ENCODE results near the gene MRPL45.
A peak's percentile ranks its signal among the peaks of the same experiment; 100 is the strongest.
"Not testable (repeated sequence)": the region's sequence is repeated elsewhere in the genome, so short reads cannot be mapped to it uniquely, and the experiment has no call there.

MRPL45 gene

DNA sequence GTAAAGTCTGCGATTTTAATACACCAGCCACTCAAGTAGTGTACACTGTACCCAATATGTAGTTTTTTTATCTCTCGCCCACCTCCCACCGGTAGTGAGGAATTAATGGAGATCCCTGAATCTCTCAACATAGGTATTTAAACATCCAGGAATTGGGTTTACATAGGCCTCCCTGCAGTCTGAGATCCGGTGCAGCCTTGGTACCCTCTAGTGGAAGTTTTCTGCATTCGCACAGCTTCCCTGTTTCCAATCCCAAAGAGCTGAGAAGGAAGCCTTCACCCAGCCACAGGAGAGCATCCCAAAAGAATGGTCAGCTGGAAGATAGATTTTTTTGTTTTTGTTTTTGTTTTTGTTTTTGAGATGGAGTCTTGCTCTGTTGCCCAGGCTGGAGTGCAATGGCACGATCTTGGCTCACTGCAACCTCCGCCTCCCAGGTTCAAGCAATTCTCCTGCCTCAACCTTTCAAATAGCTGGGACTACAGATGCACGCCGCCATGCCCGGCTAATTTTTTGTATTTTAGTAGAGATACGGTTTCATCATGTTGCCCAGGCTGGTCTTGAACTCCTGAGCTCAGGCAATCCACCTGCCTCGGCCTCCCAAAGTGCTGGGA lies 8.6 kb upstream of the MRPL45 start:
- not testable (repeated sequence) for H3K36me3 ChIP-seq (ENCODE audit: insufficient read depth, low read length); H3K27me3 ChIP-seq (ENCODE audit: insufficient read depth, low read length); H2AFZ ChIP-seq (ENCODE audit: low read length, unreplicated experiment); H3K4me1 ChIP-seq (ENCODE audit: control insufficient read depth, insufficient read depth, low read length, unreplicated experiment); H3K27ac ChIP-seq (ENCODE audit: low read depth, low read length); H3K4me3 ChIP-seq (ENCODE audit: low read depth, low read length); H3K79me2 ChIP-seq (ENCODE audit: control insufficient read depth, insufficient read depth, low read length, unreplicated experiment)

DNA sequence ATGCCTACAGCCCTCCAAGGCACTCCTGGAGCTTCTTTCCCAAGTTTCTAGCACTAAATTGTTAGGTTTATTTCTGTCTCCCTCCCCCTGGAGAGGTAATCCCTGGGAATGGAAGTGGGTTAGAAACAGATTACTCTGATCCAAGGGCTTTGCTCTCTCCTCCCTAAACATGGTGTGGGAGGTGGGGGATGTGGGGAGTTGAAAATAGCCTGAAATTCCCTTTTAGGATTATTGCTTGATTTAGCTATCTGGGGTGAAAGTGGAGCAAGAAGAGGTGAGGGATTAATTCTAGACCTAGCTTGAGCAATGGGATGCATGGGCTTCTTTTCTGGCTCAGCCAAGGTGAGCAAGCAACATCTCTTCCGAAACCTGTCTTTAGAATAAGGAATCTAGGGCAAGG lies 7.2 kb upstream of the MRPL45 start:
- H3K4me3 ChIP-seq (ENCODE audit: low read depth, low read length); H3K36me3 ChIP-seq (ENCODE audit: insufficient read depth, low read length); H3K27me3 ChIP-seq (ENCODE audit: insufficient read depth, low read length); H3K79me2 ChIP-seq (ENCODE audit: control insufficient read depth, insufficient read depth, low read length, unreplicated experiment); H2AFZ ChIP-seq (ENCODE audit: low read length, unreplicated experiment); H3K27ac ChIP-seq (ENCODE audit: low read depth, low read length); H3K4me1 ChIP-seq (ENCODE audit: control insufficient read depth, insufficient read depth, low read length, unreplicated experiment): not testable (repeated sequence)

DNA sequence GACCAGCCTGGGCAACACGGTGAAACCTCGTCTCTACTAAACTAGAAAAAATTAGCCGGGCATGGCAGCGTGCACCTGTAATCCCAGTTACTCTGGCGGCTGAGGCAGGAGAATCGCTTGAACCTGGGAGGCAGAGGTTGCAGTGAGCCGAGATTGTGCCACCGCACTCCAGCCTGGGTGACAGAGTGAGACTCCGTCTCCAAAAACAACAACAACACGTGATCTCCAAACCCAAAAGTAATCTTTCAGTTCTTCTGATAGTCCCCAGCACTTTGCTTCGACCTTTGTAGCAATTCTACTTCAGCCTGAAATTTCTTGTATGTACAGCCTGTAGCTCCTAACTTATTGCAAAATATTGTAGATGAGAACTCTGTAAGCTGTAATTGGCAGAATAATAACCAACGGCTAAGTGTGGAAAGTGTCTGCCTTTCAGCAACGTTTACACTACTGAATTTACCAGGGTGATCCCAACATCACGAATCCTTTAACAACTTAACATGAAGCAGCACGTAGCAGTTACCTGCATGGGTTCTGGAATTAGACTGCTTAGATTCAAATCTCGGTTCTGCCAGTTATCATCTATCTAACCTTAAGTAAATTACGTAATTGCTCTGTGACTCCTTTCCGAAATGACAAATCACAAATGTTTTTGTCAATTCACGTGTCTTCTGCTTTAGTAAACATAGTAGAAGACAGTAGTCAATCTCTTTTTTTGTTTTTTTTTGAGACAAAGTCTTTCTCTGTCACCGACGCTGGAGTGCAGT lies 1.2 kb upstream of the MRPL45 start:
- not testable (repeated sequence) for H3K4me1 ChIP-seq (ENCODE audit: control insufficient read depth, insufficient read depth, low read length, unreplicated experiment); H3K79me2 ChIP-seq (ENCODE audit: control insufficient read depth, insufficient read depth, low read length, unreplicated experiment); H3K27ac ChIP-seq (ENCODE audit: low read depth, low read length); H3K36me3 ChIP-seq (ENCODE audit: insufficient read depth, low read length); H3K27me3 ChIP-seq (ENCODE audit: insufficient read depth, low read length); H3K4me3 ChIP-seq (ENCODE audit: low read depth, low read length); H2AFZ ChIP-seq (ENCODE audit: low read length, unreplicated experiment)

DNA sequence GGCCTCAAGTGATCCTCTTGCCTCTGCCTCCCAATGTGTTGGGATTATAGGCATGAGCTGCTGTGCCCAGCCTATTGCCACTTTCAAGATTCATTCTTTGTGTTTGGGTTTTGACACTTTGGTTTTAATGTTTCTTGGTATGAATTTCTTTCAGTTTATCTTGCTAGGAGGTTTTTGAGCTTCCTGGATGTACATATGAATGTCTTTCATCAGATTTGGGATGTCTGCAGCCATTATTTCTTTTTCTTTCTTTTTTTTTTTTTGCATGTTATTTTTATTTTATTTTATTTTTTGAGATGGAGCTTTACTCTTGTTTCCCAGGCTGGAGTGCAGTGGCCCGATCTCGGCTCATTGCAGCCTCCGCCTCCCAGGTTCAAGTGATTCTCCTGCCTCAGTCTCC lies 18.5 kb downstream of the MRPL45 start:
- Histone ChIP-seq H3K79me2 (ENCODE audit: control insufficient read depth, insufficient read depth, low read length, unreplicated experiment) (no peaks in the 10 kb centered on the region), H3K27me3 (ENCODE audit: insufficient read depth, low read length) (no peaks in the 10 kb centered on the region), H3K4me3 (ENCODE audit: low read depth, low read length) (no peak overlapping the region), H2AFZ (ENCODE audit: low read length, unreplicated experiment) (no peak overlapping the region), H3K36me3 (ENCODE audit: insufficient read depth, low read length) (peaks cover 6% of the 10 kb centered on the region; the same call in 1 of the 2 replicates), H3K27ac (ENCODE audit: low read depth, low read length) (no peak overlapping the region), H3K4me1 (ENCODE audit: control insufficient read depth, insufficient read depth, low read length, unreplicated experiment) (no peaks in the 10 kb centered on the region)

DNA sequence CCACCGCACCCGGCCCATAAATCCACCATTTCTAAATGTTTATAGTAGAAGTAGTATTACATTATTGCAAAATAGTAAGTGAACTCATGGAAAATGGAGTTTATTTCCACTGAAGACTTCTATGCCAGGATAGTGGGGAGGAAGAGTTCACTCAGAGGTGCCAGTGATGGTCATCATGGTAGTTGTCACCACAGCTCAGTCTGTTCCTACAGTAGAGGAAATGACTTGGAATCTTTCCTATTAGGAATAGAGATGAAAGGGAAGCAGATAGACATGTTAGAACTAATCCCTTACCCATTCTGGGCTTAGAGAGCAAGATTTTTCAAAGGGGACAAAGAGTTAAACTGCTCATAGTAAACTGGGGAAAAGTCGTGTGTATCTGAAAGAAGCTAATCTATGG lies 20.1 kb downstream of the MRPL45 start:
- Histone ChIP-seq H2AFZ (ENCODE audit: low read length, unreplicated experiment) (no peak overlapping the region), H3K27ac (ENCODE audit: low read depth, low read length) (peak overlapping the region; percentile 3; the same call in 1 of the 2 replicates), H3K36me3 (ENCODE audit: insufficient read depth, low read length) (peaks cover 6% of the 10 kb centered on the region; the same call in 1 of the 2 replicates), H3K79me2 (ENCODE audit: control insufficient read depth, insufficient read depth, low read length, unreplicated experiment) (no peaks in the 10 kb centered on the region), H3K4me3 (ENCODE audit: low read depth, low read length) (no peak overlapping the region), H3K4me1 (ENCODE audit: control insufficient read depth, insufficient read depth, low read length, unreplicated experiment) (no peaks in the 10 kb centered on the region), H3K27me3 (ENCODE audit: insufficient read depth, low read length) (no peaks in the 10 kb centered on the region)

DNA sequence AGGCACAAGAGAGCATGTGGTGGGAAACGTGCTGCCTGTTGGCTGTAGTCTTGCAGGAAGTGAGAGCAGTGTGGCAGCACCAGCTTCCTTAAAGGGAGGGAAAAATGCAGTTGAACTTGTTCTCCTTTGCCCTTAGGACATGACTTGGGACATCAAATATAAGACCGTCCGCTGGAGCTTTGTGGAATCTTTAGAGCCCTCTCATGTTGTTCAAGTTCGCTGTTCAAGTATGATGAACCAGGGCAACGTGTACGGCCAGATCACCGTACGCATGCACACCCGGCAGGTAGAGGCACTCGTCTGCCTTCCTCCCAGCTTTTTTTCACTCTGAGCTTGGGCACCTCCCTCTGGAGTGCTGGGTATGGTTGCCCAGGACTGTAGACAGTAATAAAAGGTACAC lies 23.5 kb downstream of the MRPL45 start:
- H3K27me3 ChIP-seq (ENCODE audit: insufficient read depth, low read length): no peaks in the 10 kb centered on the region
- peaks cover 11% of the 10 kb centered on the region; the same call in 1 of the 2 replicates for H3K36me3 ChIP-seq (ENCODE audit: insufficient read depth, low read length)
- no peak overlapping the region for H3K4me3 ChIP-seq (ENCODE audit: low read depth, low read length)
- no peak overlapping the region for H3K27ac ChIP-seq (ENCODE audit: low read depth, low read length)
- no peak overlapping the region for H2AFZ ChIP-seq (ENCODE audit: low read length, unreplicated experiment)
- H3K79me2 ChIP-seq (ENCODE audit: control insufficient read depth, insufficient read depth, low read length, unreplicated experiment): no peaks in the 10 kb centered on the region
- peaks cover 5% of the 10 kb centered on the region for H3K4me1 ChIP-seq (ENCODE audit: control insufficient read depth, insufficient read depth, low read length, unreplicated experiment)

DNA sequence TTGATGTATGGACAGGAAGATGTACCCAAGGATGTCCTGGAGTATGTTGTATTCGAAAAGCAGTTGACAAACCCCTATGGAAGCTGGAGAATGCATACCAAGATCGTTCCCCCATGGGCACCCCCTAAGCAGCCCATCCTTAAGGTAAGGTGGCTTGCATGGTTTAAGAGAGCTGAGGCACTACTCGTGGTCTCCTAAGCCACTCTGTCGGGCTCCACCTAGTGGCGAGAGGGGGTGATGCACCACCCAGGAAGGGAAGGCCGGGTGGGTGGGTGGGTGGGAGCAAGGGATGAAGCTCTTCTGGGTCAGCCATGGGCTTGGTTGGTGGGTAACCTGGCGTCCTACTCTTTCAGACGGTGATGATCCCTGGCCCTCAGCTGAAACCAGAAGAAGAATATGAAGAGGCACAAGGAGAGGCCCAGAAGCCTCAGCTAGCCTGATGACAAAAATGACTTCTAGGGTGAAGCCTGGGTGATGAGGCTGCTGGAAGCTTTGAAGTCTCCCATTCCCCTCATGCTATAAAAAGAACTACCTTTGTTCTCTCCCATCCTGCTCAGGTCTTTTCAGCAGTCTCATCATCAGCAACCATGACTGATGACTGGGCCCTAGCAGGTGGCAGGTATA lies 25.3 kb downstream of the MRPL45 start:
- H3K27ac ChIP-seq (ENCODE audit: low read depth, low read length): no peak overlapping the region
- H3K36me3 ChIP-seq (ENCODE audit: insufficient read depth, low read length): peaks cover 5% of the 10 kb centered on the region; the same call in 1 of the 2 replicates
- no peaks in the 10 kb centered on the region for H3K27me3 ChIP-seq (ENCODE audit: insufficient read depth, low read length)
- no peak overlapping the region for H2AFZ ChIP-seq (ENCODE audit: low read length, unreplicated experiment)
- H3K79me2 ChIP-seq (ENCODE audit: control insufficient read depth, insufficient read depth, low read length, unreplicated experiment): no peaks in the 10 kb centered on the region
- no peak overlapping the region for H3K4me3 ChIP-seq (ENCODE audit: low read depth, low read length)
- H3K4me1 ChIP-seq (ENCODE audit: control insufficient read depth, insufficient read depth, low read length, unreplicated experiment): peaks cover 5% of the 10 kb centered on the region

DNA sequence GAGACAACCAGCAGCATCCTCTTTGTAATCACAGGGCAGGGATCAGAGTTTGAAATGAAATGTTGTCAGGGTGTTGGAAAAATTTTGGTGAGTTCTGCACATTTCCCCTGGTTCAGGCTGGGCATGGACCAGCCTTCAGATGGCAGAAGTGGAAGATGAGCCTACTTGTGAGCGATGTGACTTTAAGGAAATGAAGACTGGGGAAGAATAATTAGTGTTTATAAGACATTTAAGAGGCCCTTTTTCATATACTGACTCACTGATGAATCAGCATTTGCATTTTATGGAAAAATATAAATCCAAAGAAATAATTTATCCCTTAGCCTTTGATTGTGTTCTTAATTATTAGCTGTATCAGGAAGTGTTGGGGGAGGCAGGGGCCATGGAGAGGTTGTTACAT lies 25.9 kb downstream of the MRPL45 start:
- H3K4me1 ChIP-seq (ENCODE audit: control insufficient read depth, insufficient read depth, low read length, unreplicated experiment): peaks cover 5% of the 10 kb centered on the region
- peaks cover 5% of the 10 kb centered on the region; the same call in 1 of the 2 replicates for H3K36me3 ChIP-seq (ENCODE audit: insufficient read depth, low read length)
- H3K4me3 ChIP-seq (ENCODE audit: low read depth, low read length): no peak overlapping the region

DNA sequence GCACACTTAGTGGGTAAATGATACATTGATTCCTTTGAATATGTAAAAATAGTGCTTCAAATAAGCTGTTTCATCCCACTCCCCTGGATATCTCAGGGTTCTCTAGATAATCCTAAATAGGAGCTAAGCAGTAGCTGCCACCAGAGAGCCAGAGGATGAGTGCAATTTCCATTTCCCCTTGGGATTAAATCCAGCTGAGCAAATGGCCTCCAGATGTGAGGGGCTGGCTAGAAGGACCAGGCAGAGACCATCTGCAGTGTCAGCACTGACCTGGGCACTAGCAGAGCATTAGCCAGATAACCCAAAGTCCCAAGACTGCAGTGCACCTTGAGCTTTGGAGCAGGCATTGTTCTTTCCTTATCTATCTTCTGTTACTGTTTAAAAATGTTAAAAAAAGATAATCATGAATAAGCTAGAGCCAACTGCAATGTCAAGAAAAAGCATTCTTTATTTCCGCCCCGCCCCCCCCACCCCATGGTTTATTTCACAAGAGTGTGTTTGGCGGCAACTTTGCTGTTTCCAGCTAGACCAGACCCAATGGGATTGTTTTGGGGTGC lies 27.3 kb downstream of the MRPL45 start:
- Histone ChIP-seq H3K4me1 (ENCODE audit: control insufficient read depth, insufficient read depth, low read length, unreplicated experiment) (peaks cover 5% of the 10 kb centered on the region), H2AFZ (ENCODE audit: low read length, unreplicated experiment) (no peak overlapping the region), H3K27me3 (ENCODE audit: insufficient read depth, low read length) (no peaks in the 10 kb centered on the region), H3K4me3 (ENCODE audit: low read depth, low read length) (no peak overlapping the region), H3K36me3 (ENCODE audit: insufficient read depth, low read length) (peaks cover 5% of the 10 kb centered on the region; the same call in 1 of the 2 replicates), H3K27ac (ENCODE audit: low read depth, low read length) (no peak overlapping the region), H3K79me2 (ENCODE audit: control insufficient read depth, insufficient read depth, low read length, unreplicated experiment) (no peaks in the 10 kb centered on the region)

More for the DNA sequence above, 25.9 kb downstream of the MRPL45 start:
- Histone ChIP-seq H3K79me2 (ENCODE audit: control insufficient read depth, insufficient read depth, low read length, unreplicated experiment) (no peaks in the 10 kb centered on the region), H3K27me3 (ENCODE audit: insufficient read depth, low read length) (no peaks in the 10 kb centered on the region), H3K27ac (ENCODE audit: low read depth, low read length) (no peak overlapping the region), H2AFZ (ENCODE audit: low read length, unreplicated experiment) (no peak overlapping the region)

DNA sequence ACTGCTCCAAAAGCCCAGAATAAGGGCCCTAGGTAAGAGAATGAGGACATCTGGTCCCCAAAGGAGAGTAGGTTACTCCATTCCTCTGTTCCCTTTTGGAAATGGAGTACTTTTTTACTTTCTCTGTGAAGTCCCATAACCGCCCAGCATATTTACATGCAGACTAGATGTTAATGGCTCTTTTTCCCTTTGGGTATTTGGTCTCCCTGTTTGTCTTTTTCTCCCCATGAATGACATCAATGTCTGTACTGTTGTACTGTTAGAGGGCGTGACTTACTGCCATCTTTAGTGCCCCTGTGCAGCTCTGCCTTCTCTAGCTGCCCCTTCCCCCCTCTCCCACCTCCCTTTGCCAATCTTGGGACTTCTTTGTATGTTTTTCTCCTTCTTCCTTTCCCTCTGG lies 27.8 kb downstream of the MRPL45 start:
- no peak overlapping the region for H3K4me3 ChIP-seq (ENCODE audit: low read depth, low read length)

More for the DNA sequence above, 27.8 kb downstream of the MRPL45 start:
- Histone ChIP-seq H2AFZ (ENCODE audit: low read length, unreplicated experiment) (no peak overlapping the region), H3K27ac (ENCODE audit: low read depth, low read length) (no peak overlapping the region), H3K27me3 (ENCODE audit: insufficient read depth, low read length) (no peaks in the 10 kb centered on the region), H3K79me2 (ENCODE audit: control insufficient read depth, insufficient read depth, low read length, unreplicated experiment) (no peaks in the 10 kb centered on the region), H3K36me3 (ENCODE audit: insufficient read depth, low read length) (peaks cover 5% of the 10 kb centered on the region; the same call in 1 of the 2 replicates), H3K4me1 (ENCODE audit: control insufficient read depth, insufficient read depth, low read length, unreplicated experiment) (peaks cover 5% of the 10 kb centered on the region)

Measured in ACC112 (cell line).